ENCODE data around the gene NOS2.
"Not testable (repeated sequence)": the region's sequence is repeated elsewhere in the genome, so short reads cannot be mapped to it uniquely, and the experiment has no call there.

NOS2 gene

DNA sequence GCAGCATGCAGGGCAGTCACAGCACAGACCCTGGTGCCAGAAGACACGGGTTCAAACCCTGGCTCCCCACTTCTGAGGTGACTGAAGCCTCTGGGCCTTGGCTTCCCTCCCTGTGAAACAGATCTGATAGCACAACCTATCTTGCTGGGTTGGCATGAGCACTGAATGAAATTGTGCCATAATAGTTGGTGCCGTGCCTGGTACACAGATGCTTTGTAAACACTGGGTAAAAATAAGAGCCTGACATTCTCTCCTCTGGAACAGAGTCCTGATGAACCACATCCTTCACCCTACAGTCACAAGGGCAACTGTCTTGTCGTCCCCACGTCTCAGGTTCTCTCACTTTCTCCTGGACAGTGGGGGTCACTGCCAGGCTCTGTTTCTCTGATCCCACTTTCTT, 35.7 kb downstream of the NOS2 start:
- DNase-seq (ENCODE audit: low spot score) = no peak
- POLR2A ChIA-PET (ENCODE audit: low non-redundant PET) = no interaction called here
- no peak overlapping the region for H3K27ac ChIP-seq
- TF ChIP-seq, protein P1, sequence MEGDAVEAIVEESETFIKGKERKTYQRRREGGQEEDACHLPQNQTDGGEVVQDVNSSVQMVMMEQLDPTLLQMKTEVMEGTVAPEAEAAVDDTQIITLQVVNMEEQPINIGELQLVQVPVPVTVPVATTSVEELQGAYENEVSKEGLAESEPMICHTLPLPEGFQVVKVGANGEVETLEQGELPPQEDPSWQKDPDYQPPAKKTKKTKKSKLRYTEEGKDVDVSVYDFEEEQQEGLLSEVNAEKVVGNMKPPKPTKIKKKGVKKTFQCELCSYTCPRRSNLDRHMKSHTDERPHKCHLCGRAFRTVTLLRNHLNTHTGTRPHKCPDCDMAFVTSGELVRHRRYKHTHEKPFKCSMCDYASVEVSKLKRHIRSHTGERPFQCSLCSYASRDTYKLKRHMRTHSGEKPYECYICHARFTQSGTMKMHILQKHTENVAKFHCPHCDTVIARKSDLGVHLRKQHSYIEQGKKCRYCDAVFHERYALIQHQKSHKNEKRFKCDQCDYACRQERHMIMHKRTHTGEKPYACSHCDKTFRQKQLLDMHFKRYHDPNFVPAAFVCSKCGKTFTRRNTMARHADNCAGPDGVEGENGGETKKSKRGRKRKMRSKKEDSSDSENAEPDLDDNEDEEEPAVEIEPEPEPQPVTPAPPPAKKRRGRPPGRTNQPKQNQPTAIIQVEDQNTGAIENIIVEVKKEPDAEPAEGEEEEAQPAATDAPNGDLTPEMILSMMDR (conservative IDR thresholded peaks at IDR 0.05; ENCODE audit: low read depth) = no peak
- CTCF ChIA-PET = no interaction called here

DNA sequence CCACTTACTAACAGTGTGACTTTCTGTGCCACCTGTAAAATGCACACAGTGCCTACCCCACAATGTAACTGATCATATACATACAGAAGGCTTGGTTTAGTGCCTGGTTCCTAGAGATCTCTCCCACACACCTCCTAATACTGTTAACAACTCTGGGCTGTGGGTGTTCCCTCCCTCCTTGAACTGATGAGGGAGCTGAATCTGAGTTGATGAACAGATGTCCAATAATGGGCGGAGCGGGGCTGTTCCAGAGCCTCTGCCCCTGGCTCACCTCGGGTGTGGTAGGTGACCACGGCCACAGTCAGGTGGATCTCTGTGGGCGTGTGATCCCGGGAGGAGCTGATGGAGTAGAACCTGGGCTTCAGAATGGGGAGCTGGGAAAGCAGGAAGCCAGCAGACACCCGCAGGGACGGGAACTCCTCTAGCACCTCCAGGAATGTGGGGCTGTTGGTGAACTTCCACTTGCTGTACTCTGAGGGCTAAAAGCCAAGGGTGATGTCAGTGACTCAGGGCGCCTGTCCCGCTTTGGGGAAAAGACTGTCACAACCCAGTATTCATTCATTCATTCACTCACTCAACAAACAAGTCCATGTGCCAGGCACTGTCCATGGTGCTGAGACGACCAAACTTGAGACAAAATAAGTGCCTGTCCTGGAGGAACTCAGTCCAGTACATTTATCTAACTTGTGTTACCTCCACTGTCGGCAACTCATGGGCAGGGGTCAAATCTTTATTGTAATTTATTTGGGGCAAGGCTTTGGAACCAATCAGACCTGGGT, 37.6 kb downstream of the NOS2 start:
- no peak for DNase-seq (ENCODE audit: low spot score)
- TF ChIP-seq, protein P1 (conservative IDR thresholded peaks at IDR 0.05; ENCODE audit: low read depth) = no peak
- ChIA-PET CTCF (interaction anchor here (0.6 to 1.1 kb wide), 2 partner anchors 9 to 108 kb away, joined by 3 to 13 read pairs; no protein-coding TSS in a partner anchor), POLR2A (ENCODE audit: low non-redundant PET) (no interaction called here)
- no peak overlapping the region for H3K27ac ChIP-seq

DNA sequence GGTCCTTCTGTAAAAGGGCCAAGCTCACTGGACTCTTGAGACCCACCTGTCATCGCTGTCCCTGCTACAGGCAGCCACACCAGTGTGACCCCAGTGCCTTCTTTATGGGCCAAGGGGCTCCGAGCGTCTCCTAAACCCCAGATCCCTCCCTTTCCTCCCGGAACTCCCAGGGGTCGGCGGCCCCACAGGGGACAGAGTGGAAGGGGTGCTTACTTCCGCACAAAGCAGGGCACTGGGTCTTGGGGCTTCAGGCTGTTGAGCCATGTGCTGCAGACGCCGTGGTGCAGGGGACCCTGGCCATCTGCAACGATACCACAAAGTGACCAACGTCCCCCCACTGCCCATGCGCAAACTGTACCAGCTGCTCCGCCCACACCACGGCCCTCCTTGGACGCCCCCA, 39.4 kb downstream of the NOS2 start:
- CTCF ChIA-PET = interaction anchor here (2.0 kb wide), 1 partner anchor 120 kb away, joined by 45 read pairs; no protein-coding TSS in a partner anchor
- POLR2A ChIA-PET (ENCODE audit: low non-redundant PET); DNase-seq (ENCODE audit: low spot score); H3K27ac ChIP-seq: not testable (repeated sequence)

DNA sequence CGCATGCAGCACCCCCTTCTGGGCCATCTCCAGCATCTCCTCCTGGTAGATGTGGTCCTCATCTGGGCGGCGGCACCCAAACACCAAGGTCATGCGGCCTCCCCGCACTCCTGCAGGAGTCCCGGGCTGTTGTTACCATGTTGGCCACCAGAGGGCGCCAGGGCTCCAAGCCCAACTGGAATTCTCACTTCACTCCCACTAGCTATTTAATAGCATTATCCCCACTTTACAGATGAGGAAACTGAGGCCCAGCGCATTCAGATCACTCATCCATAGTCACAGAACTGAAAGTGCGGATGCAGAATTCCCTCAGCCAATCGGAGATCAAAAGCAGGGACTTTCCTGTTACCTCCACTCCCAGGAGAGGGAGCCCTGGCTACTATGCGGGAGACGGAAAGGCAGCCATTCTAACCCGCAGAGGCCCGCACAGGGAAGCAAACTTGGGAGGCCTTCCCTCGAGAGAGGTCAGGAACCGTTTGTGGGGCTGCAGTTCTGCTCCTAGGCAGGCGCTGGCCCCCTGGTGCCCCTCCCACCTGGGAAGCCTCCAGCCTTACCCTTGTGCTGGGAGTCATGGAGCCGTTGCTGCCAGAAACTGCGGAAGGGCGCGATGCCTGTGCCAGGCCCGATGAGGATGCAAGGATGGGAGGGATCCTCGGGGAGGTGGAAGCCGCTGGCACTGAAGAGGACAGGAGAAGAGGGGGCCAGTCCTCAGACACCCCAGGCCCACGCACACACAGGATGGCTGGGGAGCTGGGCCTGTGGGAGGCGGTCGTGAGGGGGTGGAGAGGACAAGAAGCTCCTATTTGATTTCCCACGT, 40.1 kb downstream of the NOS2 start:
- peak; percentile 33 for DNase-seq (ENCODE audit: low spot score)
- POLR2A ChIA-PET (ENCODE audit: low non-redundant PET) = no interaction called here
- TF ChIP-seq, protein P1 (conservative IDR thresholded peaks at IDR 0.05; ENCODE audit: low read depth) = peak; percentile 90
- no peak overlapping the region for H3K27ac ChIP-seq
- CTCF ChIA-PET = interaction anchor here (0.6 to 2.0 kb wide), 13 partner anchors 9 to 146 kb away, joined by 3 to 45 read pairs (median 4); no protein-coding TSS in a partner anchor

DNA sequence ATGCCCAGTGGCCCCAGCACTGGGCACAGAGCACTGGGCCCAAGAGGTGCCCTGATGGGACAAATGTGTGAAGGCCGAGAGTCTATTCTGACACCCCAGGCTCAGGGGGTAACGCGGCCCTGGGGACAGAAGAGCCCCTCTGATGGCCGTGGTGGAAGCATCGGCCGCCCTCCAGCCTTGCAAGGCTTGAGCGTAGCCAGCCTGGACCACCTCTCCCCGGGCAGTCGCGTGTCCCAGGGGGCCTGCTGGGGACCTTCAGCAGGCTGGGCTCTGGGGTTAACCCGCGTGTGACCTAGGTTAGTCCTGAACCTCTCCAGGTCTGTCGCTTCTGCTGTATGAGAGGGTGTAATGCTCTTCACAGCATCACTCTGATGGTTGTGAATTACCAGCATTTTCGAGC, 40.8 kb downstream of the NOS2 start:
- H3K27ac ChIP-seq = no peak overlapping the region
- no peak for DNase-seq (ENCODE audit: low spot score)
- ChIA-PET CTCF (interaction anchor here (0.6 to 2.0 kb wide), 11 partner anchors 9 to 121 kb away, joined by 3 to 45 read pairs (median 4); no protein-coding TSS in a partner anchor), POLR2A (ENCODE audit: low non-redundant PET) (no interaction called here)
- TF ChIP-seq, protein P1 (conservative IDR thresholded peaks at IDR 0.05; ENCODE audit: low read depth) = no peak

DNA sequence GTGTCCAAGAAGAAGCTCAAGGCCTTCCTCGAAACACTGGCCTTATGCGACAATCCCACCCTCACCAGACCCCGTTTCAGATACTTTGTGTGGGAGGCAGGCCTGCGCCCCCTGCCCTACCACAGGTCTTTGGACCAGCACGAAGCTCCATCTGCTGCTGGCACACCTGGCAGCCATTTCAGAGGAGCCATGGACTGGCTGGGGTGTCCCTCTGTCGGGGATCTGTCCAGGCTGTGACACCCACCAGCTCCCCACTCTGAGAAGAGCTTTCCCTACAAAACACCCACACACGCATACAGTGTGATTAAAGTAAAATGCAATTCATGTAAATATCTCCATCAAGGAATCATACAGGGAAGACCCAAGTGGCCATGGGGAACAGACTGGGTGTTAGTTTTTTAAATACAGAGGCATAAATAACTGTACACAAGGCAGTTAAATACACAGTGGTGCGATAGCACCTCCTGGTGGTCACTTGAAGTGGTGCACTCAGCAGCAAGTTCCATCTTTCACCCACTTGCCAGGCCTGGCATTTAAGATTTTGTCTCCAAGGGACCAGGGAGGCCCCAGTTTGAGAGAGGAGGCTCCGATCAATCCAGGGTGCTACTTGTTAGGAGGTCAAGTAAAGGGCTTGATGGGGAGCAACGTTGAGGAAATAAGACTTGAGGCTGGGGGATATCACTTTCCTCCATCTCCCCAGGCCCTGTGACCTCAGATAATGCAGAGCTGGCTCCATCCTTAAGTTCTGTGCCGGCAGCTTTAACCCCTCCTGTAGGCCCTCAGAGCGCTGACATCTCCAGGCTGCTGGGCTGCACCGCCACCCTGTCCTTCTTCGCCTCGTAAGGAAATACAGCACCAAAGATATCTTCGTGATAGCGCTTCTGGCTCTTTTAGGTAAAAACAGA, 43.6 kb downstream of the NOS2 start:
- CTCF ChIA-PET = interaction anchor here (0.6 to 2.8 kb wide), 24 partner anchors 22 to 483 kb away, joined by 3 to 36 read pairs (median 4); no protein-coding TSS in a partner anchor
- POLR2A ChIA-PET (ENCODE audit: low non-redundant PET) = no interaction called here
- TF ChIP-seq, protein P1 (conservative IDR thresholded peaks at IDR 0.05; ENCODE audit: low read depth) = peak; percentile 85
- H3K27ac ChIP-seq = no peak overlapping the region
- DNase-seq (ENCODE audit: low spot score) = no peak
